Measurements from ENCODE around the gene ELF5. TPM values are rescaled to one million over a fixed set of nuclear protein-coding genes. Genes with fewer than 3 reads are reported as not detected.

The ELF5 gene
- total RNA-seq, 6 experiments from 2014 or later: 0.09 to 0.22 TPM; not detected in 4

DNA sequence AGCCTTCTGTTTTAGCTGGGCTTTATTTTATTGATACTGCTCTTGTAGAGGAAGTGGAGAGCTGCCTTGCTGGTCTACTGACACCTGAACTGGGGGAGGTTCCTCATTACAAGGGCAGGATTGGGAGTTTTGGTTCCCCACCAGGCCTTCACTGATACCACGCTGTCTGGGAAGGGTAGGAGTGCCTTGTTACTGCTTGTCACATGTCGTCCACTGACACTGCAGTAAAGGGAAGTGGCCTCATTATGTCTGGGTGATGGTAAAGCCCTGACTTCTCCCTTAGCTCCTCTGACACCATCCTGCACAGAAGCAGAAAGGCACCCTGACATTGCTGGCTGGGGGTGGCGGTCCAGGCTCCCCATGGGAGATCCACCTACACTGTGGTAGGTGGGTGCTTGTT, 38.7 kb upstream of the ELF5 start:
- no peak overlapping the region for H3K4me3 ChIP-seq
- 50% methylated on average over 2 of the region's 3 CpGs for WGBS (ENCODE audit: insufficient coverage, low coverage, low lambda C conversion rate, missing lambda C conversion rate)
- no peaks in the 10 kb centered on the region for H3K9me3 ChIP-seq
- intact Hi-C loops (cut with DNase I): no loop called here
- DNase-seq (no peak), ATAC-seq (peak; percentile 59 to 78 (median 68))
- H3K36me3 ChIP-seq: no peaks in the 10 kb centered on the region
- no peaks in the 10 kb centered on the region for H3K4me1 ChIP-seq
- TF ChIP-seq, protein P1, sequence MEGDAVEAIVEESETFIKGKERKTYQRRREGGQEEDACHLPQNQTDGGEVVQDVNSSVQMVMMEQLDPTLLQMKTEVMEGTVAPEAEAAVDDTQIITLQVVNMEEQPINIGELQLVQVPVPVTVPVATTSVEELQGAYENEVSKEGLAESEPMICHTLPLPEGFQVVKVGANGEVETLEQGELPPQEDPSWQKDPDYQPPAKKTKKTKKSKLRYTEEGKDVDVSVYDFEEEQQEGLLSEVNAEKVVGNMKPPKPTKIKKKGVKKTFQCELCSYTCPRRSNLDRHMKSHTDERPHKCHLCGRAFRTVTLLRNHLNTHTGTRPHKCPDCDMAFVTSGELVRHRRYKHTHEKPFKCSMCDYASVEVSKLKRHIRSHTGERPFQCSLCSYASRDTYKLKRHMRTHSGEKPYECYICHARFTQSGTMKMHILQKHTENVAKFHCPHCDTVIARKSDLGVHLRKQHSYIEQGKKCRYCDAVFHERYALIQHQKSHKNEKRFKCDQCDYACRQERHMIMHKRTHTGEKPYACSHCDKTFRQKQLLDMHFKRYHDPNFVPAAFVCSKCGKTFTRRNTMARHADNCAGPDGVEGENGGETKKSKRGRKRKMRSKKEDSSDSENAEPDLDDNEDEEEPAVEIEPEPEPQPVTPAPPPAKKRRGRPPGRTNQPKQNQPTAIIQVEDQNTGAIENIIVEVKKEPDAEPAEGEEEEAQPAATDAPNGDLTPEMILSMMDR (IDR thresholded peaks at IDR 0.05): no peak
- no peak for TF ChIP-seq POLR2A (IDR thresholded peaks at IDR 0.05)
- no peak overlapping the region for H3K27ac ChIP-seq
- no peaks in the 10 kb centered on the region for H3K27me3 ChIP-seq

DNA sequence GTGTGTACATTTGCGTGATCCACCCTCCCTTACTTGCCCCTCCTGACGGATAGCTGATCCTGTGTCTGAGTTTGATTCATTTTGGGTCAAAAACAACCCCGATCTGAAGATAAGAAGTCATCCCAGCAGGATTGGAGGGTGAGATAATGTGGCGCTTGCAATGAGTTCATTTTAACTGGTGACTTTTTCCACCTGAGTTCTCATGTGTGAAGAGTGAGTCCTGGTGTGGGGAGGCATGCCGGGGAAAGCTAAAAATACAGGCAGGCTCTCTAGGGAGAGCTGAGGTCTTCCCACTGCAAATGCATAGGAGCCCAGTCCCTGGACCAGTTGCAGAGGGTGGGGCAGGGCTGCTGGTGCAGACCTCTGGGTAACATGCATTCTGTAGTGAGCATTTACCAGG, 35.7 kb upstream of the ELF5 start:
- Histone ChIP-seq H3K4me1 (no peaks in the 10 kb centered on the region), H3K4me3 (no peak overlapping the region), H3K27ac (no peak overlapping the region), H3K27me3 (no peaks in the 10 kb centered on the region), H3K9me3 (no peaks in the 10 kb centered on the region), H3K36me3 (no peaks in the 10 kb centered on the region)
- ATAC-seq (no peak), DNase-seq (no peak)
- WGBS (ENCODE audit: insufficient coverage, low coverage, low lambda C conversion rate, missing lambda C conversion rate): 62% methylated on average over 4 of the region's 5 CpGs
- no peak for TF ChIP-seq POLR2A (IDR thresholded peaks at IDR 0.05)
- TF ChIP-seq, protein P1 (IDR thresholded peaks at IDR 0.05): no peak
- intact Hi-C loops (cut with DNase I): no loop called here

DNA sequence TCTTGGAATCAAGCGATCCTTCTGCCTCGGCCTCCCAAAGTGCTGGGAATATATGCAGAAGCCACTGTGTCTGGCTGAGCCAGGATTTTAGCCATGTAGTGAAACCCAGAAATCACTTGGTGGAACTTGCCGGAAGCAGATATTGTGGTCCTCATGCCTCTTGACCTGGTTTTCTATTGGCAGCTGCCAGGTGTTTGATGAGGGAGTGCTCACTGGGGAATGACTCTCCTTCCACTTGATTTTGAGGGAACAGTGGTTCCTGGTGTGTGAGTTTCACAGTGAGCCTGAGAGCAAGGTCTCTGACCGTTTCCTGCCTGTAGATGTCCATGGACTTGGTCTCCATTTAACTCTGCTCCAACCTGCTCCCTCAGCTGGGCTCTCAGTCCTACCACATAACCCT, 34.7 kb upstream of the ELF5 start:
- H3K4me3 ChIP-seq: no peak overlapping the region
- DNase-seq (no peak), ATAC-seq (no peak)
- H3K27ac ChIP-seq: no peak overlapping the region
- no peaks in the 10 kb centered on the region for H3K27me3 ChIP-seq
- TF ChIP-seq, protein P1 (IDR thresholded peaks at IDR 0.05): no peak
- no peak for TF ChIP-seq POLR2A (IDR thresholded peaks at IDR 0.05)
- WGBS (ENCODE audit: insufficient coverage, low coverage, low lambda C conversion rate, missing lambda C conversion rate): 72% methylated on average over 2 of the region's 4 CpGs
- intact Hi-C loops (cut with DNase I): no loop called here
- H3K9me3 ChIP-seq: no peaks in the 10 kb centered on the region
- no peaks in the 10 kb centered on the region for H3K36me3 ChIP-seq
- H3K4me1 ChIP-seq: no peaks in the 10 kb centered on the region

DNA sequence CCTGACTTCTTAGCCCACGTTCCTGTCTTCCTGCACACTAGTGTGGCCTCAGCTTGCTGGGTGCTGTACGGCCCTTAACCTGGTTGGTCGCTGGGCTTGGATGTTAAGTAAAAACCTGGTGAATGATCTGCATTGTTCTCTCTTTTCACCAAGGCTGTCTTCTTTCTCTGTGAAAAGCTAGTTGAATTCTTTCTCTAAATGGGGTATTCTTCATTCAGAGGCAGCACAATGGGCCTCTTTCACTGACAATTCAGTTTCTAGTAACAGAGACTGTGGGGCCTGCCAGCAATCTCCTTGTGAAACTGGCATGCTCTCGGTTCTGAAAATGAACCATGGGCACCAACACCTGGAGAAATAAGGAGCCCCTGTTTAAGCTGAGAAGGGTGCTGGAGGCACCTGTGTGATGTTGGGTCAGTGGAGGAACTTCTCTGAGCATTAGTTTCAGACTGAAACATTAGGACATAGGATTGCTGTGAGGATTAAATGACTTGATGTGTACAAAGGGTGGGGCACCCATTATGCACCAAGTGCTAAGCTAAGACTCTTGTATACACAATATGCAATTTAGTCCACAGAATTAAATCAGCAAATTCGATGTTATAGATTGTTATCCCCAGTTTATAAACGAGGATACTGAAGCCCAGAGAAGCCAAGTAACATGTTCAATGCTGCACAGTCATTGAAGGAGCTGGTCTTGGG, 33.1 kb upstream of the ELF5 start:
- H3K36me3 ChIP-seq: no peaks in the 10 kb centered on the region
- DNase-seq: no peak
- intact Hi-C loops (cut with DNase I): no loop called here
- H3K9me3 ChIP-seq: no peaks in the 10 kb centered on the region
- 51% methylated on average over 5 of the region's 6 CpGs for WGBS (ENCODE audit: insufficient coverage, low coverage, low lambda C conversion rate, missing lambda C conversion rate)
- TF ChIP-seq, protein P1 (IDR thresholded peaks at IDR 0.05): no peak
- H3K4me3 ChIP-seq: no peak overlapping the region
- no peaks in the 10 kb centered on the region for H3K27me3 ChIP-seq
- no peaks in the 10 kb centered on the region for H3K4me1 ChIP-seq
- no peak for ATAC-seq
- H3K27ac ChIP-seq: no peak overlapping the region

DNA sequence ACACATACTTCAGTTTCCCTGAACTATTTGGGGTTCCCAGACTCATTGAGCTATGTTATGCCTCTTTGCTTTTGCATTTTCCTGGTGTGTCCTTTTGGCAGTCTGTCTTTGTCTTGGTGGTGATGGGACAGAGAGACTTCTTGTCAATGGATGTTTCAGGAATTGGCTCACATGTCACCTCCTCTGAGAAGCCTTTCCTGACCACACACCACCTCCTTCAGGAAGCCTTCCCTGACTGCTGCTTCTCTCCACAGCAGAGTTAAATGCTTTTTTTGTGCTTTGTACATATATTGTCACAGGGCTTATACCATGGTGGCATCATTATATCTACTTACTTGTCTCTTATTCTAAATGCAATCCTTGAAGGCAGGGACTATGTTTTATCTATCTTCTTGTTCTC, 28.5 kb upstream of the ELF5 start:
- TF ChIP-seq, protein P1 (IDR thresholded peaks at IDR 0.05): no peak
- no peak for TF ChIP-seq POLR2A (IDR thresholded peaks at IDR 0.05)
- no peak overlapping the region for H3K27ac ChIP-seq
- H3K4me1 ChIP-seq: no peaks in the 10 kb centered on the region
- H3K27me3 ChIP-seq: no peaks in the 10 kb centered on the region
- no peaks in the 10 kb centered on the region for H3K36me3 ChIP-seq
- H3K4me3 ChIP-seq: no peak overlapping the region
- DNase-seq (no peak), ATAC-seq (no peak)
- intact Hi-C loops (cut with DNase I): no loop called here
- no peaks in the 10 kb centered on the region for H3K9me3 ChIP-seq

Measured in right lobe of liver (tissue), 6 donors.